SIG-M5 treated with dmso at 0.1 percent for 504 hours (cell line): ENCODE results near the gene AATK.
"Not testable (repeated sequence)": the region's sequence is repeated elsewhere in the genome, so short reads cannot be mapped to it uniquely, and the experiment has no call there.

Experiments
- DNase-seq: peaks from one replicate; lab custom pipeline; 2025; ENCODE audit not compliant: unreplicated experiment; lab: John Stamatoyannopoulos, UW

Gene AATK

GRCh38 chr17:81148986-81149533 lies 17.0 kb downstream of the AATK start:
- DNase-seq = no peak

GRCh38 chr17:81148571-81148970 lies 17.4 kb downstream of the AATK start:
- no peak for DNase-seq

- DNase-seq = no peak
These were observed 18.3 kb downstream of the AATK start for GRCh38 chr17:81147701-81148100.

DNA sequence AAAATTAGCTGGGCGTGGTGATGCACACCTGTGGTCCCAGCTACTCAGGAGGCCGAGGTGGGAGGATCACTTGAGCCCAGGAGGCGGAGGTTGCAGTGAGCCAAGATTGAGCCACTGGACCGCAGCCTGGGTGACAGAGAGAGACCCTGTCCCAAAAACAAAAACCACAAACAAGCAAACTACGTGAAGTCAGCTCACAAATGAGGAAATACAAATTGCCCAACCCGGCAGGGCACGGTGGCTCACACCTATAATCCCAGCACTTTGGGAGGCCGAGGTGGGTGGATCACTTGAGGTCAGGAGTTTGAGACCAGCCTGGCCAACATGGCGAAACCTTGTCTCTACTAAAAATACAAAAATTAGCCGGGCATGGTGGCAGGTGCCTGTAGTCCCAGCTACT lies 19.8 kb downstream of the AATK start:
- not testable (repeated sequence) for DNase-seq

DNA sequence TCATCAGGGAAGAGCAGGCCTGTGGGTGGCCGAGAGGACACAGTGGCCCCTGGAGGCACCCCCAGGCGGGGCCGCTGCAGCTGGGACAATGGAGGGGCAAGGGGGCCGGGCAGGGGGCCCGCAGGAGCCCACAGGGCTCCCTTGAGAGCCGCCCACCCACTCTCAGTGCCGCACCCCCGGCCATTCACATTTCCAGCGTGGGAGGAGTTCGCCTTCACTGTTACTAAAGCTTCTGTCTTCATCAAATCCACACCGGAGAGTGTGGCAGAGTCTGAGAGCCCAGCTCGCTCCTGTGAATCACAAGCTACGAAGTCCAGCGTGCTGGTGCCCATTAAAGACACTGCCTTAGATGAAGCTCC lies 21.6 kb downstream of the AATK start:
- no peak for DNase-seq

DNA sequence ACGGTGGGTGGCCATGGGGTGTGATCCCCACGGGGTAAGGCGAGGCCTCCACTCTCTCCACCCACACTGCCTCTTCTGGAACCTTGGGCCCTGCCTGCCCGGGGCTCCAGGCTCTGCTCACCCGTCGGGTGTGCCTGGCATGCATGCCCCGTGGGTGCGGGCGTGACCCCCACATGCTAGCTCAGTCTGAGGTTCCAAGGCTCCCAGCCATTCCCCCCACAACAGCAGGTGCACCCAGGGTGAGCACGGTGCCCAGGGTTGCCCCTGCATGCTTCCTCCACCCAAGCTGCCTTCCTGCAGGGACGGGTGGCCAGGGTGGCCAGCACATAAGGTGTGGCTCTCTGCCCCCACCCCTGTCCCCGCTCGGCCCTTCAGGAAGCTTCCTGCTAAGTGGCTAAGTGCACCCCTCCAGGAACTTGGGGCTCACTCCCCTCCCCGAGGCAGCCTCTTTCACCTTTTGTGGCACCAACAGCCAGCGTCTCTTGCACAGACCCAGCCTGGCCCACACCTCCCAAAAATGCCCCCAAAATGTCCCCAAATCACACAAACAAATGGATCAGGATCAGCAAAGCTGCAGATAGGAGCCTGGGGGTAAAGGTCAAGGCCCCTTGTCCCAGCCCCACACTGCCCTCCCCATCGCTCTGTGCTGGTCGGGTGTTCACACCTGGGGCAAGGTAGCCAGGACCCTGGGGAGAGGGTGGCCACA lies 22.2 kb downstream of the AATK start:
- DNase-seq = no peak

GRCh38 chr17:81143200-81143527 lies 22.9 kb downstream of the AATK start:
- DNase-seq = no peak

GRCh38 chr17:81142301-81143199 lies 23.5 kb downstream of the AATK start:
- peak; percentile 49 for DNase-seq

DNA sequence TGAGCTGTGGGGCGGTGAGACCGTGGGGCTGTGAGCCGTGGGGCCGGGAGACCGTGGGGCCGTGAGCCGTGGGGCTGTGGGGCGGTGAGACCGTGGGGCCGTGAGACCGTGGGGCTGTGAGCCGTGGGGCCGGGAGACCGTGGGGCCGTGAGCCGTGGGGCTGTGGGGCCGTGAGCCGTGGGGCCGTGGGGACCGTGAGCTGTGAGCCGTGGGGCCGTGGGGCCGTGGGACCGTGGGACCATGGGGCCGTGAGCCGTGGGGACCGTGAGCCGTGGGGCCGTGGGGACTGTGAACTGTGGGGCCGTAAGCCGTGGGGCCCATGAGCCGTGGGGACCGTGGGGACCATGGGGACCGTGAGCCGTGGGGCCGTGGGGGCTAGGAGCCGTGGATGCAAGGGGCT lies 25.3 kb downstream of the AATK start:
- DNase-seq = no peak

GRCh38 chr17:81140018-81140417 lies 26.0 kb downstream of the AATK start:
- DNase-seq = no peak

- DNase-seq = no peak
These were observed 26.6 kb downstream of the AATK start for GRCh38 chr17:81139428-81139827.

DNA sequence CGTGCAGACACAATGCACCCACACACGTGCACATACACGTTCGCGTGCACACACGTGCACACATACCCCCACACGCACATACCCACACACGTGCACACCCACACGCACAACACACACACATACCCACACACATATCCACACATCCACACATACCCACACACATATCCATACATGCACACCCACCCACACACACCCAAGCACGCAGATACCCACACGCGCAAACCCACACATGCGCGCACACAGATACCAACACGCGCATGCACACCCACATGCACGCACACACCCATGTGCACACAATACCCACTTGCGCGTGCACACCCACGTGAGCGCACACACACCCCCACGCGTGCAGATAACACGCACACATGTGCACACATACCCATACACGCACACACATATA lies 27.5 kb downstream of the AATK start:
- no peak for DNase-seq

DNA sequence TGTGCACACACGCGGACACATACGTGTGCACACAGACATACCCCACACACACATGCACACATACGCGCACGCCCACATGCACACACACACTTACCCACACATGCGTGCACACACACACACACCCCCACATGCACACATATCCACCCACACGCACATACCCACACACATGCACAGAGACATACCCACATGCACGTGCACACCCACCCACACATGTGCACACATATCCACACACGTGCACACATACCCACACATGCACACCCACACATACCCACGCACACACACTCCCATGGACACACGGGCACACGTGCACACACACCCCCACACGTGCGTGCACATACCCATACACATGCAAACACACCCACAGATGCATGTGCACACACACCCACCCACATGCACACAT lies 27.9 kb downstream of the AATK start:
- DNase-seq = no peak

DNA sequence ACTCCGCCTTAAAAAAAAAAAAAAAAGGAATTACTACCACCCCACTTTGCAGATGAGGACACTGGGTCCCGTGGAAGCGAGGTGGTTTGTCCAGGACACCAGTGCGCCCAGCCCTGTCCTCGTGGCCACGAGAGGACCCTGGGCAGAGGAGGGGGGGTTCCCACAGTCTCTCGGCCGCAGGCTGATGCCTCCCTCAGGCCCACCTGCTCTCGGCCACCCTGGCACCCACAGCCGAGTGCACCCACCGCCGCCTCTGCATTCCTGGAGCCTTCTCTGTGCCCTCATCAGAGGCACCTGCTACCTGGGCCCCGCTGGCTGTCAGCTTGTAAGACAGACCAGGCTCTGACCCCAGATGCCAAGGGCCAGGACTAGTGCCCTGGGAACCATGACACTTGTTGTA lies 28.8 kb downstream of the AATK start:
- DNase-seq = no peak

- no peak for DNase-seq
These were observed 29.7 kb downstream of the AATK start for GRCh38 chr17:81136366-81136765.

DNA sequence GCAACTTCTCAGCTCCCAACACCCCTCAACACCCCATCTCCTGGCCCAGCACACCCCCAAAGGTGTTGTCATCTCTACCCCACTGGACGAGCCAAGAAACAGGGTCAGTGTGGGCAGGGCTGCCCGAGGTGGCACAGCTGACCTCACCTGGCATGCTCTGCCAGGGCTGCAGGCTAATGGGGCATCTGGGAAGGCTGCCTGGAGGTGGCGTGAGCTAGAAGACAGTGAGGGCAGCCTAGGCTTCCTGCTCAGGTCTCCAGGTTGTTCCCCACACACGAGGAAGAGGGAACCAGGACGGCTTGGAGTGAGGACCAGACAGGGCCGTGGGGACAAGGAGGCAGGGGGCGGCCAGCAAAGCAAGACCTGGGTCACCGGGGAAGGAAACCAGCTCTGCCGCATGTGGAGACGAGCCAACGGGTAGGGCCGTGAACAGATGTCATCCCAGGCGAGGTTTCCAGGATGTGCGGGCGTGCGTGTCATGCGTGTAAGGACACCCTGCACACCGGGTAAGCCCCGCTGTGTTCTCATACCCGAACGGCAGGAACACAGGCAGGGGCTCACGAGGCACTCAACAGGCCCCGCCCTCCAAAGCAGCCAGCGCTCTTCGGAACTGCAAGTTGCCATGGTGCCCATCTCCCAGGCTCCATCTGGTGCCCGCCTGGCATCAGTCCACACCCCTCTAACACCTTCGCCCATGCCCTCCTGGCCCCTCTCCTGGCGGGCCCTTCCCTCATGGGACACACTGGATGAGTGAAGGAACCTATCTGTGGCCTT lies 30.3 kb downstream of the AATK start:
- DNase-seq = no peak

DNA sequence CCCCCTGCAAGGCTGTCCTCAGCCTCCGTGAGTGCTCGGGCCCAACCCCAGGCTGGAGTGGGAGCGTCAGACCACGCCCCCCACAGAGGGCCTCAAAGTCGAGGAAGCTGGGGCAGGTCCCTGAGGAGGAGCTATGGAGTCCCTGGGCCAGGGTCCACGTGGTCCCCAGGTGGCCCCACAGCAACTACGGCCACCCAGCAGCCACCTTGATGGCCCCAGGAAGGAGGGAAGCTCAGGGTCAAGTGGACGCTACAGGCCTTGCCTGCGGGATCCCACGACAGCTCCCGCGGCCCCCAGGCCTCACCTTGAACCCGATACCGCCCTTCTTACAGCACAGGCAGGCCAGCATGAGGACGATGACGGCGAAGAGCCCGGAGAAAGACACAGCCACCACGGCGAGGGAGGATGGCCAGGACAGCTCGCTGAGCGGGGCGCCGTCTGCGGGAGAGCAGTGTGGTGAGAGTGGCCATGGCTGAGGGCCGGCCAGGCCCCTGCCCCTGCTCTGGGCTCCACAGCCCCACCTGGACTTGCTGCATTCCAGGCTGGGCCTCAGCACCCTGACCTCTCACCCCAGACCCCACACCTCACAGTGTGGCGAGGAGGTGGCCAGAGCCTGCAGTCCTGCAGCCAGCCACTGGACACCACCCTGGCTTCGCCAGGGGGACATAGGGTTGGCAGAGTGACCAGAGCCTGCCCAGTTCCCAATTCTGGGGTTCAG lies 31.8 kb downstream of the AATK start:
- no peak for DNase-seq

- no peak for DNase-seq
These were observed 33.0 kb downstream of the AATK start for GRCh38 chr17:81132770-81133723.

GRCh38 chr17:81132197-81132540 lies 33.9 kb downstream of the AATK start:
- DNase-seq = no peak
